Immature natural killer cell (primary cell): Measurements from ENCODE around the gene SPAG8. TPM values are rescaled to one million over a fixed set of nuclear protein-coding genes. Genes with fewer than 3 reads are reported as not detected.

ENCODE experiments used
- DNase-seq, 3 donors: peaks; one replicate each; pipeline ENCODE4 v3.0.0; 2022; ENCODE audit warnings: mixed read lengths in 1 of 3
- H3K27ac Mint-ChIP-seq, 6 donors: one replicate each; pipeline ENCODE4 v1.8.0; 2020; ENCODE audit warnings: mixed read lengths in 6 of 6, mild to moderate bottlenecking in 5 of 6, inconsistent platforms in 4 of 6, moderate library complexity in 3 of 6
- H3K27me3 Mint-ChIP-seq, 3 donors: one replicate each; pipeline ENCODE4 v1.8.0; 2020 to 2021; ENCODE audit warnings: low read depth in 3 of 3, mild to moderate bottlenecking in 3 of 3, mixed read lengths in 3 of 3, moderate library complexity in 3 of 3, inconsistent platforms in 1 of 3
- H3K36me3 Mint-ChIP-seq, 3 donors: one replicate each; pipeline ENCODE4 v1.8.0; 2020; ENCODE audit warnings: mixed read lengths in 3 of 3, inconsistent platforms in 2 of 3, mild to moderate bottlenecking in 2 of 3
- H3K4me1 Mint-ChIP-seq, 2 donors: one replicate each; pipeline ENCODE4 v1.8.0; 2020; ENCODE audit warnings: inconsistent platforms in 2 of 2, mild to moderate bottlenecking in 2 of 2, mixed read lengths in 2 of 2, moderate library complexity in 1 of 2
- H3K4me3 Mint-ChIP-seq, 5 donors: one replicate each; pipeline ENCODE4 v1.8.0; 2020; ENCODE audit warnings: mild to moderate bottlenecking in 5 of 5, mixed read lengths in 5 of 5, inconsistent platforms in 3 of 5, moderate library complexity in 3 of 5
- H3K9me3 Mint-ChIP-seq, 6 donors: one replicate each; pipeline ENCODE4 v1.8.0; 2020; ENCODE audit warnings: mild to moderate bottlenecking in 6 of 6, mixed read lengths in 6 of 6, inconsistent platforms in 4 of 6, moderate library complexity in 3 of 6
- polyA plus RNA-seq, 3 donors: library from polyadenylated mRNA; unstranded; fragments of 300-500 nt; fragmentation: Illumina TruSeq; gene quantifications; one replicate each; pipeline ENCODE4 v1.2.3, GENCODE V29; 2021

SPAG8 gene
- polyA plus RNA-seq, 3 donors from 2014 or later: 0.43 to 2.1 TPM; not detected in 1

DNA sequence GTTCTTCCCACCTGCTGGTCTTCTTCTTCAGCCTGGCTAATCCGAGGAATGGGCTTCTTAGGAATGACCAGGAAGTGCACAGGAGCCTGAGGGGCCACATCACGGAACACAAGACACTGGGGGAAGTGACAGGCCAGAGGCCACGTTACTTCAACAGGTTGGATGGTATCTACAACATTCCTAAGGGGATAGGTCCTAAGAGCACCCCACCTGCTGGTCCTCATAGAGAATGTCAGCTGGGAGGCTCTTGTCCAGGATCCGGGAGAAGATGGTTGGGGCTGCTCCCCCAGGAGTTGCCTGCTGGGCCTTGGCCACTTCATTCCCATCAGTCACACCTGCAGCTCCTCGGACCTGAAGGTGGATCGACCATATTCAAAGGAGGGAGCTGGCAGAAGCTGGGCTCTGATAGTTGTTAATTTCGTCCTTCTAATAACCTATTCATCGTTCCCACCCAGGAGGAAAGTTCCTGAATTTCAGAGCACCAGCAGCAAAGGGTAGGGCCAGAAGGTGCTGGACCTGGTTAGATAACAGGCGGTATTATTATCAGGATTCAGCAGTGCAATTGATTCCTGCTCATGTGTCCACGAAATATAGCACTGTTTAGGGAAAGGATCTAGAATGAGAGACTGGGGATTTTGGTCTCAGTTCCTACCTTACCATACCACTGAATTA lies 1.5 kb upstream of the SPAG8 start:
- H3K27me3 Mint-ChIP-seq: peaks cover 13 to 21% (median 15%) of the 10 kb centered on the region in 3 donors
- no peaks in the 10 kb centered on the region for H3K9me3 Mint-ChIP-seq
- H3K27ac Mint-ChIP-seq: peak overlapping the region in 5 of 6 donors; percentile 83 to 99 (median 93)

DNA sequence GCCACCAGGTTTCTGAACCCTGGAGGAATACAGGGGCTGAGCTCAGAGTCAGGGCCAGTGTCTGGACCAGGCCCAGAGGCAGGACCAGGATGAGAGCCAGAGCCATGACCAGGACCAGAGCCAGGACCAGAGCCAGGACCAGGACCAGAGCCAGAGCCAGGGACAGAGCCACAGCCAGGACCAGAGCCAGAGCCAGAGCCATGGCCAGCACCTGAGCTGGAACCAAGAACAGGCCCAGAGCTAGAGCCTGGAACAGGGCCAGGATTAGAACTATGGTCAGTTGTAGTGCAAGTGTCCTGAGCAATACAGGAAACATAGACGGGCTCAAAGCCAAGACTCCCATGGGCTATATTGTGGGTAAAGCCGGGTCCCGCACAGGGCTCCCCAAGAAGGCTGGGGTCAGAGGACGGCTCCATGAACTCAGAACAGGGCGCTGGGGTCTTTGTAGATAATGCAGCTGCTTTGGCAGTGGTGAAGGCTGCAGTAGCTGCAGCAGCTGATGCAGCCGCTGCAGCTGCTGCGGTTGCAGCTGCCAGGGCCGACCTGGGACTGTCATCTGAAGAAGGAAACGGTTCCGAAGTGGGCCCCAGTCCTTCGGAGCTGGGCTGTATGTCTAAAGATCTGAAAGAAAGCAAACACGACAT lies 559 bp downstream of the SPAG8 start:
- peak overlapping the region; percentile 86 to 96 (median 90) for H3K4me3 Mint-ChIP-seq
- H3K27me3 Mint-ChIP-seq: peaks cover 13 to 21% (median 15%) of the 10 kb centered on the region in 3 donors
- no peaks in the 10 kb centered on the region for H3K9me3 Mint-ChIP-seq
- H3K4me1 Mint-ChIP-seq: peaks cover 46% of the 10 kb centered on the region in 2 donors
- peaks cover 0 to 7% (median 0%) of the 10 kb centered on the region in 3 donors for H3K36me3 Mint-ChIP-seq
- no peak for DNase-seq
- peak overlapping the region; percentile 95 to 97 (median 97) for H3K27ac Mint-ChIP-seq

More for the DNA sequence above, 1.5 kb upstream of the SPAG8 start:
- Mint-ChIP-seq H3K4me3 (peak overlapping the region; percentile 87 to 99 (median 96)), H3K36me3 (no peaks in the 10 kb centered on the region), H3K4me1 (peaks cover 46% of the 10 kb centered on the region in 2 donors)
- DNase-seq: no peak

DNA sequence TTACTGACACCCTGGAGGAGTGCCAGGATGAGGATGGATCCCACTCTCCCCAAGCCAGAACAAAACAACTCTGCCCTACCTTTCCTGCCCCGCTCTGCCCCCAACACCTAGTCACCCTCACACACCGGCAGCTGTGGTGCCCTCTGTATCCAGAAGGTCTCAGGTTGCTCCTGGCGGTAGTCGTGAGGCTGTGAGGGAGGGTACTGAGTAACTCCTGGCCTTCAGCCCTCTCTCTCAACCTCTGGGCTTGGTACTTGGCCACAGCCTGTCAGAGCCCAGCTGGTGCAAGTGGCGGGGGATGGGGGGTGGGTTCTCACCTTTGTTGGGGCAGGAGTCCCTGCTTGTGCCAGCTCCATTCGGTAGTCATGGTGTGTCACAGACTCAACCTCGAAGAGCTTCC lies 1.9 kb downstream of the SPAG8 start:
- Mint-ChIP-seq H3K36me3 (peaks cover 2 to 9% (median 3%) of the 10 kb centered on the region in 3 donors), H3K4me1 (peaks cover 38 to 39% of the 10 kb centered on the region in 2 donors), H3K27ac (peak overlapping the region; percentile 64 to 97 (median 96)), H3K27me3 (peaks cover 6 to 16% (median 10%) of the 10 kb centered on the region in 3 donors), H3K9me3 (no peaks in the 10 kb centered on the region), H3K4me3 (no peak overlapping the region)
- no peak for DNase-seq

DNA sequence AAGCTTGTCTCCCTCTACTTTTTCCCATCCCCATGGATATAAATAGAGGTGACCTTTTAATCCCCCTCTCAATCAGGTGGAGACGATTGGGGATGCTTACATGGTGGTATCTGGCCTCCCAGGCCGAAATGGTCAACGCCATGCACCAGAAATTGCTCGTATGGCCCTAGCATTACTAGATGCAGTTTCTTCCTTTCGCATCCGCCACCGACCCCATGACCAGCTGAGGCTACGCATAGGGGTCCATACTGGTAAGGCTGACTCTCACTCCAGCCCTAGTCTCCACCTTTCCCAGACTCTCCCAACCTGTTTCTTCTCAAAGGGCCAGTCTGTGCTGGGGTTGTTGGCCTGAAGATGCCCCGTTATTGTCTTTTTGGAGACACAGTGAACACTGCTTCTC lies 3.6 kb downstream of the SPAG8 start:
- Mint-ChIP-seq H3K9me3 (no peaks in the 10 kb centered on the region), H3K4me3 (no peak overlapping the region), H3K27ac (no peak overlapping the region), H3K27me3 (peaks cover 5 to 14% (median 6%) of the 10 kb centered on the region in 3 donors), H3K4me1 (peaks cover 26% of the 10 kb centered on the region in 2 donors), H3K36me3 (peaks cover 6 to 9% (median 6%) of the 10 kb centered on the region in 3 donors)
- DNase-seq: no peak

DNA sequence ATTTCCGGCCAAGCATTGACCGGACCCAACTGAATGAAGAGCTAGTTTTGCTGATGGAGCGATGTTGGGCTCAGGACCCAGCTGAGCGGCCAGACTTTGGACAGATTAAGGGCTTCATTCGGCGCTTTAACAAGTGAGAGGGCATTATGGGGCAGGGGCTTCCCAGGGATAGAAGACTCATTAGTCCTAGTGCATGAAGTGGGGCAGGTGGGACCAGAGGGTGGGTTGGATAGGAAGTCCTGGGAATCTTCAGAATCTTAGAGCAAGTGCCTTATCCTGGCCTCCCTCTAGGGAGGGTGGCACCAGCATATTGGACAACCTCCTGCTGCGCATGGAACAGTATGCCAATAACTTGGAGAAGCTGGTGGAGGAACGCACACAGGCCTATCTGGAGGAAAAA lies 6.0 kb downstream of the SPAG8 start:
- H3K27ac Mint-ChIP-seq: no peak overlapping the region

DNA sequence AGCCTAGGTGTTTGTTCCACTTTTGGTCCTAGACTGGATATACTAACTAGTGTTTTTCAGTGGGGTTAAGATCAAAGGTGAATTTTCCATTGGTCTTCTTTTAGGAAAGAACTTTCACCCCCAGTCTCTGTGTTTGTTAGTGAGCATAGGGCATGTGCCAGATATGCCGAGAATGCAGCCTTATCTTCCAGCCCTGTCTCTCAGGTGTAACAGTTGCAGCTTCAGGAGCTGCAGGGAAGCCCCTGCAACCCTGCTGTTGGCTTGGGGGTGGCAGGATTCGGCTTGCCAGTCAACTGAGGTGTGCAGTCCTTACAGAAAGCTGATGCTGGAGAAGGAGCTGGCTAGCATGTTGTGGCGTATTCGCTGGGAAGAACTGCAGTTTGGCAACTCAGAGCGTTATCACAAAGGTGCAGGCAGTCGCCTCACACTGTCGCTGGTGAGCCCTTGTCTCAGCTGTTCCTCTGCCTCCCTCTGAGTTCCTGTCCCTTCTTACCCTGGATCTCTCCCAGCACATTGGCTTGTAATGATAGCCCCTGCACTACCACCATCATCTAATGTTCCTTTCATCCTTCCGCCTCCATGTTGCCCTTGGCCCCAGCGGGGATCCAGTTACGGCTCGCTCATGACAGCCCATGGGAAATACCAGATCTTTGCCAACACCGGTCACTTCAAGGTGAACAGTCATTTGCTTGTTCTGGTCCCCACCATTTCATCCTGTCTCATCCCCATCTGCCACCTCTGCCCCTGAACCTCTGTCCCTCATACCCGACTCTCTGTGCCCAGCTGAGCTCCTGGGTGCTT lies 10.5 kb downstream of the SPAG8 start:
- H3K27me3 Mint-ChIP-seq: peaks cover 0 to 2% (median 0%) of the 10 kb centered on the region in 3 donors
- DNase-seq: no peak
- H3K36me3 Mint-ChIP-seq: peaks cover 9 to 29% (median 27%) of the 10 kb centered on the region in 3 donors
- H3K4me3 Mint-ChIP-seq: no peak overlapping the region
- H3K9me3 Mint-ChIP-seq: no peaks in the 10 kb centered on the region
- H3K27ac Mint-ChIP-seq: no peak overlapping the region
- H3K4me1 Mint-ChIP-seq: no peaks in the 10 kb centered on the region

More for the DNA sequence above, 6.0 kb downstream of the SPAG8 start:
- peaks cover 4 to 6% of the 10 kb centered on the region in 2 donors for H3K4me1 Mint-ChIP-seq
- H3K36me3 Mint-ChIP-seq: peaks cover 9 to 23% (median 19%) of the 10 kb centered on the region in 3 donors
- no peaks in the 10 kb centered on the region for H3K9me3 Mint-ChIP-seq
- no peak overlapping the region for H3K4me3 Mint-ChIP-seq
- DNase-seq: no peak
- peaks cover 0 to 2% (median 1%) of the 10 kb centered on the region in 3 donors for H3K27me3 Mint-ChIP-seq

DNA sequence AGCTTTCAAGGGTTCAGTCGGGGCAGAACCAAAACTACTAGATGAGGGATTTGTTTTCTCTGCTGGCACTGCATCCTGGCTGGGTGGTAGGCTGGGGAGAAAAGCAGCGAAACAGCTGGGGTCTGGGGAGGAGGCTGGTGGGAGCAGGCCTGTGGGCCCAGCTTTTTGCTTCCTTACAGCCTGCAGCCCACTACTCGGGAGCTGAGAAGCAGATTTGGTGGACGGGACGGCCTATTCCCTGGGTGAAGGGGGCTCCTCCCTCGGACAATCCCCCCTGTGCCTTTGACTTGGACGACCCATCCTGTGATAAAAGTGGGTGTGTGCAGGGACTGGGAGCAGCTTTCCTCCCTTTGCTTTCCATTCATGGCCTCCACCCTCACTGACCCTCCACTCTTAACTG lies 11.5 kb downstream of the SPAG8 start:
- Mint-ChIP-seq H3K27ac (peak overlapping the region in 1 of 6 donors; percentile 2), H3K9me3 (no peaks in the 10 kb centered on the region), H3K27me3 (peaks cover 0 to 2% (median 0%) of the 10 kb centered on the region in 3 donors), H3K4me1 (no peaks in the 10 kb centered on the region), H3K36me3 (peaks cover 13 to 29% (median 25%) of the 10 kb centered on the region in 3 donors), H3K4me3 (no peak overlapping the region)
- DNase-seq: no peak

DNA sequence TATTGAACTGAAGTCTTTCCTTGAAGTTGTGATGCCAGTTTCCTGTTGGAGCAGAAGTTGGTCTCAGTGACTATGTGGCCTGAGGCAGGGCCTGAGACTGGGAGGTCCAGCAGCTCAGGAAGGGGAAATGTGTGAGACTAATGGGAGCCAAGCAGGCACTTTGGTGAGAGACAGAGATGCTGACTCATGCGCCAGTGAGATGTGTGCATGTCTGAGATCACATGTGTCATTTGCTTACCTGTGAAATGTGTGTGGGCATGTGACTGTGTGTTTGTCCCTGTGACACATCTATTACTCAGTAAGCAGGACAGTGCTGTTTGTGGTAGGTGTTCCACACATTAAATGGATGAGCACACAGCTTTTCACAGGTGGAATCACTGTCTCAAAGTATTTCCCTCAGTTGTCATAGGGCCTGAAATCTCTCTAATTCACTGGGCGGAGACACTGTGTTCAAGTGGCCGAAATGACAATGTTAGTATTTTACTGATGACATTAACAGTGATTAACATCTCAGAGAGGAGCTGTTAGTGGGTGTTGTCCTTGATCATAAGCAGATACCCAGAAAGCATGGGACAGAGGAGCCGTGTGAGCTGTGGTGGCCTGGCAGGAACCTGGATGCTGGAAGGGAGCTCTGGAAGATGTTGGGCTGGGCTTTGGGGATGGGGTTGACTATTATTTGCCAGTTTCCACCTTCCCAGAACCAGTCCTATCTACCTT lies 13.2 kb downstream of the SPAG8 start:
- peaks cover 0 to 4% (median 1%) of the 10 kb centered on the region in 3 donors for H3K27me3 Mint-ChIP-seq
- peaks cover 11 to 25% (median 23%) of the 10 kb centered on the region in 3 donors for H3K36me3 Mint-ChIP-seq
- H3K9me3 Mint-ChIP-seq: no peaks in the 10 kb centered on the region
- H3K4me3 Mint-ChIP-seq: no peak overlapping the region
- peak overlapping the region in 1 of 6 donors; percentile 26 for H3K27ac Mint-ChIP-seq
- no peak for DNase-seq
- peaks cover 0 to 5% of the 10 kb centered on the region in 2 donors for H3K4me1 Mint-ChIP-seq

DNA sequence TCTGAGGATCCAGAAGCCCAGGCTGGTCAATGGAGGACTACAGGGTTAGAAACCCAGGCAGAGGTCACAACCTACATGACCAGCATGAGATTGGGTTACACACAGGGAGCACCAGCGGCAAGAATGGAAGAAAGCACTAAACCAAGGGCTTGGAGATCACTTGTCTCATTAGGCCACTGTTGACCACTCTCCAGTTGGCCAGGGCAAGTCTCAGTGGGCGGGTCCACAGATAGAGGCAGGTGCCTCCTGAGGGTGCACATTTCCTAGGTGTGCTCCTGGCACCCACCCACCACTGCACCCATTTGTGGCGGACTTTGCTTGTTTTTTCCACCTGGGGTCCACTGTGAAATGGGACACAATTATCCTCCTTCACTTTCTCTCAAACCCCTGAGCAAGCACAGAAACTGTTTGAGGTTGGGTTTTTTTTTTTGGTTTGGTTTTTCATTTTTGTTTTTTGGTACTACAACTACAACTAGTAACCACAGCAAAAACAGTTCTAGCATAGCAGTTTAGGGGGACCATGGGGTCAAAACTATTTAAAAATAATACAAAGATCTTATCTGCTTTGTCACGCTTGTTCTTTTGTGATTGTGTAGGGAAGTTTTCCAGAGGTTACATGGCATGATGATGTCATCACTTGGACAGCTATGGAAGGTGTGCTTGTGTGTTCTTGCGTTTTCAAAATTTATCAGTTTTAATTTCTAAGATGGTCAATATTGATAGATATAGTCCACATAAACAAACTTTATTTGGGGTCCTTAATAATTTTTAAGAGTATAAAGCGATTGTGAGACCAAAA lies 14.6 kb downstream of the SPAG8 start:
- Mint-ChIP-seq H3K36me3 (peaks cover 13 to 20% (median 19%) of the 10 kb centered on the region in 3 donors), H3K9me3 (no peaks in the 10 kb centered on the region), H3K4me3 (no peak overlapping the region), H3K4me1 (peaks cover 0 to 5% of the 10 kb centered on the region in 2 donors), H3K27ac (no peak overlapping the region), H3K27me3 (peaks cover 0 to 3% (median 3%) of the 10 kb centered on the region in 3 donors)
- DNase-seq: no peak

DNA sequence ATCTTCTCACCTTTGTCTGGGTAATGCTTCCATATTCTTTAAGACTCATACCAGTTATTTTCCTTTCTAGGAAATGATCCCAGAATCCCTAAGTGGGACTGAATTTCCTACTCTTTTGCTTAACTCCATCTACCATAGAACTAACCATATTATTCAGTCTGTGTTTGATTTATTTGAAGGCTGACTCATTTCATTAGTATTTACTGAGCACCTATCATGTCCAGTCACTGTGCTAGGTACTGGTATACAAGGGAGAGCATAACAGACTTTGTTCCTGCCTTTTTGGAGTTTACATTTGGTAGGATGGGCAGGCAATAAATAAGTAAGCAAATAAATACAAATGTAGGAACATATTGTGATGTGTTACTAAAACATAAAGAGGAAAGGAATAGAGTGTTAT lies 16.4 kb downstream of the SPAG8 start:
- H3K27ac Mint-ChIP-seq: no peak overlapping the region

DNA sequence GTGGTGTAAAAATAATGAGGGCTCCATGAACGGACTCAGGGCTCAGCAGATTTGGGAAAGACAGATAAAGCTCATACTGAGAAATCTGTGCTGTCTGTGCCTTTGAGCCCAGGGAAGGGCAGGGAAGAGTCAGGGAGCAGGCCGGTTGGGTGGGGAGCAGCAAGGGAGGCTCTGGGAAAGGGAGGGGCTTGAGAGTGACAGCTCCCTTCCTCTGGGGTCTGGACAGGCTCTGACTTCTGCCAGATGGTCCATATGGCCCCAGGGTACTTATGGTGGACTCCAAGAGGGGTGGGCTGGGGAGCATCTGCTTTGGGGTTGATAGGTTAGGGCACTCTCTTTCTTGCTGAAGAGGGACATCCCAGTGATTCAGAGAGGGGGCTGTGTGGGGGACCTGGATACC lies 18.6 kb downstream of the SPAG8 start:
- H3K36me3 Mint-ChIP-seq: peaks cover 0 to 13% (median 6%) of the 10 kb centered on the region in 3 donors
- H3K9me3 Mint-ChIP-seq: no peaks in the 10 kb centered on the region
- H3K27me3 Mint-ChIP-seq: peaks cover 0 to 4% (median 3%) of the 10 kb centered on the region in 3 donors
- H3K27ac Mint-ChIP-seq: peak overlapping the region in 1 of 6 donors; percentile 77
- peaks cover 2 to 5% of the 10 kb centered on the region in 2 donors for H3K4me1 Mint-ChIP-seq
- DNase-seq: no peak
- no peak overlapping the region for H3K4me3 Mint-ChIP-seq

More for the DNA sequence above, 16.4 kb downstream of the SPAG8 start:
- DNase-seq: no peak
- peaks cover 6 to 13% (median 6%) of the 10 kb centered on the region in 3 donors for H3K36me3 Mint-ChIP-seq
- no peak overlapping the region for H3K4me3 Mint-ChIP-seq
- H3K27me3 Mint-ChIP-seq: peaks cover 0 to 4% (median 3%) of the 10 kb centered on the region in 3 donors
- no peaks in the 10 kb centered on the region for H3K9me3 Mint-ChIP-seq
- H3K4me1 Mint-ChIP-seq: peaks cover 0 to 5% of the 10 kb centered on the region in 2 donors

DNA sequence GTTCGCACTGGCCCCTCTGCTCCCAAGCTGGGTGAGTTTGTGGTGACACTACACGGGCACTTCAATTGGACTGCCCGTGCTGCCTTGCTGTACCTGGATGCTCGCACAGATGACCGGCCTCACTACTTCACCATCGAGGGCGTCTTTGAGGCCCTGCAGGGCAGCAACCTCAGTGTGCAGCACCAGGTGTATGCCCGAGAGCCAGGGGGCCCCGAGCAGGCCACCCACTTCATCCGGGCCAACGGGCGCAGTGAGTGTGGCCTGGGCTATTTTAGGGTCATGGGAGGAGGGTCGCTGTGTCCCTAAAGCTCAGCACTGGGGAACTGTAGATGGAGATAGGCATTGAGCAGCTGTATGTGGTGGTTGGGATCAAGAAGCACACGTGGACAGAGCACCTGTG lies 19.2 kb downstream of the SPAG8 start:
- H3K27me3 Mint-ChIP-seq: peaks cover 0 to 4% (median 3%) of the 10 kb centered on the region in 3 donors
- no peak overlapping the region for H3K27ac Mint-ChIP-seq
- peaks cover 2 to 5% of the 10 kb centered on the region in 2 donors for H3K4me1 Mint-ChIP-seq
- no peaks in the 10 kb centered on the region for H3K9me3 Mint-ChIP-seq
- DNase-seq: no peak
- H3K4me3 Mint-ChIP-seq: no peak overlapping the region
- H3K36me3 Mint-ChIP-seq: peaks cover 0 to 13% (median 7%) of the 10 kb centered on the region in 3 donors
